Measurements from ENCODE around the gene STAG1.

The STAG1 gene

GRCh38 chr3:136296960-136297359 is 455.2 kb downstream of the STAG1 start:
- no peak for DNase-seq

- DNase-seq = no peak
Measured at GRCh38 chr3:136294176-136294575, 458.0 kb downstream of the STAG1 start.

- no peak for DNase-seq
Measured at GRCh38 chr3:136293279-136293678, 458.9 kb downstream of the STAG1 start.

GRCh38 chr3:136292500-136292899 is 459.7 kb downstream of the STAG1 start:
- no peak for DNase-seq

- DNase-seq = no peak
Measured at GRCh38 chr3:136291302-136291701, 460.9 kb downstream of the STAG1 start.

Measured in NCI-H187 treated with DMSO at 0.1 percent for 48 hours (cell line).